ENCODE data around the gene MAP1S. TPM values are rescaled to one million over a fixed set of nuclear protein-coding genes. Genes with fewer than 3 reads are reported as not detected.

Gene MAP1S
- total and polyA plus RNA-seq, 2 experiments from 2014 or later = 7.7 to 37.1 TPM

DNA sequence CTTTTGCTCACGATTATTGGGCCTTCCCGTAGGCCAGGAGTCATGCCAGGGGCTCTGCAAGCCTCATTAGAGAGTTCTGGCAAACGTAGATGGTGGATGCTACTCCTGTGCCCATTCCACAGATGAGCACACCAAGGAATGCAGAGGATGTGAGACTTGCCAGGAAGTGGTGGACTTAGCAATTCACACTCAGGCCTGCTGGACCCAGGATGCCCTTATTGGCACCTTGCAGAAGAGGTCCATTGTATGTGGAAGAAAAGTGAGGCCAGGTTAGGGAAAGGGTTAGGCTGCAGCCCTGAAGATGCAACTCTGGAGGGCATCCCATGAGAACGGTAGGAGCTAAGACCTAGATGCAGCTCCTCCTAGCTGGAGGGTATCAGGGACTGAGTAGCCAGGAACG lies 37.0 kb upstream of the MAP1S start:
- no peak for DNase-seq (ENCODE audit: low spot score)
- Histone ChIP-seq H3K79me2 (no peaks in the 10 kb centered on the region), H4K20me1 (ENCODE audit: insufficient read depth, poor library complexity, severe bottlenecking) (no peaks in the 10 kb centered on the region), H3K9me2 (replicated peaks; ENCODE audit: insufficient read depth) (no peaks in the 10 kb centered on the region), H3K4me3 (no peak overlapping the region), H3K27me3 (peaks cover 63% of the 10 kb centered on the region), H2AFZ (no peak overlapping the region), H3K4me1 (ENCODE audit: insufficient read depth) (peaks cover 6% of the 10 kb centered on the region), H3K4me2 (no peak overlapping the region), H3K36me3 (replicated peaks; ENCODE audit: insufficient read depth, low read depth) (no peaks in the 10 kb centered on the region), H3K27ac (no peak overlapping the region), H3K9me3 (ENCODE audit: low read depth) (no peaks in the 10 kb centered on the region)
- TF ChIP-seq EZH2 (IDR thresholded peaks at IDR 0.05; ENCODE audit: borderline replicate concordance) = no peak
- 82% methylated on average over 5 of the region's 5 CpGs for WGBS (ENCODE audit: low lambda C conversion rate, missing lambda C conversion rate)

DNA sequence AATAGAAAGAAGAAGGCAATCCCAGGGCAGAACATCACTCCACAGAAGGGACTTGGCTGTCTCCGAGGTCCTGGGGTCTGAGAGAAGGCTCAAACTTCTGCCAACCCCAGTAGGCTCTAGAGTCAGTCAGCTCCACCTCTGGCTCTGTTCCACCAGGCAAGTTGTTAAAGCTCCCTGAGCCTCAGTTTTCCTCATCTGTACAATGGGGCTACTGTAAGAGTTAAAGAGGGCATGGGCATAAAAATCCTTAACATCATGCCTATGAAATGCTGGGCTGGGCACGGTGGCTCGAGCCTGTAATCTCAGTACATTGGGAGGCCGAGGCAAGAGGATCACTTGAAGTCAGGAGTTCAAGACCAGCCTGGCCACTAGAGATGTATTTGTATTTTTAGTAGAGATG lies 36.2 kb upstream of the MAP1S start:
- no peak for TF ChIP-seq EZH2 (IDR thresholded peaks at IDR 0.05; ENCODE audit: borderline replicate concordance)
- TF ChIP-seq EZH2phosphoT487 (IDR thresholded peaks at IDR 0.05; ENCODE audit: low read depth, severe bottlenecking, unreplicated experiment) = no peak
- TF ChIP-seq, protein P1, sequence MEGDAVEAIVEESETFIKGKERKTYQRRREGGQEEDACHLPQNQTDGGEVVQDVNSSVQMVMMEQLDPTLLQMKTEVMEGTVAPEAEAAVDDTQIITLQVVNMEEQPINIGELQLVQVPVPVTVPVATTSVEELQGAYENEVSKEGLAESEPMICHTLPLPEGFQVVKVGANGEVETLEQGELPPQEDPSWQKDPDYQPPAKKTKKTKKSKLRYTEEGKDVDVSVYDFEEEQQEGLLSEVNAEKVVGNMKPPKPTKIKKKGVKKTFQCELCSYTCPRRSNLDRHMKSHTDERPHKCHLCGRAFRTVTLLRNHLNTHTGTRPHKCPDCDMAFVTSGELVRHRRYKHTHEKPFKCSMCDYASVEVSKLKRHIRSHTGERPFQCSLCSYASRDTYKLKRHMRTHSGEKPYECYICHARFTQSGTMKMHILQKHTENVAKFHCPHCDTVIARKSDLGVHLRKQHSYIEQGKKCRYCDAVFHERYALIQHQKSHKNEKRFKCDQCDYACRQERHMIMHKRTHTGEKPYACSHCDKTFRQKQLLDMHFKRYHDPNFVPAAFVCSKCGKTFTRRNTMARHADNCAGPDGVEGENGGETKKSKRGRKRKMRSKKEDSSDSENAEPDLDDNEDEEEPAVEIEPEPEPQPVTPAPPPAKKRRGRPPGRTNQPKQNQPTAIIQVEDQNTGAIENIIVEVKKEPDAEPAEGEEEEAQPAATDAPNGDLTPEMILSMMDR (IDR thresholded peaks at IDR 0.05; ENCODE audit: poor library complexity) = no peak
- peaks cover 65% of the 10 kb centered on the region for H3K27me3 ChIP-seq
- H3K4me2 ChIP-seq = no peak overlapping the region
- H3K4me3 ChIP-seq = no peak overlapping the region
- H3K9me2 ChIP-seq (replicated peaks; ENCODE audit: insufficient read depth) = no peaks in the 10 kb centered on the region
- no peak overlapping the region for H2AFZ ChIP-seq
- H3K27ac ChIP-seq = no peak overlapping the region
- H3K36me3 ChIP-seq (replicated peaks; ENCODE audit: insufficient read depth, low read depth) = no peaks in the 10 kb centered on the region
- 84% methylated on average over 4 of the region's 4 CpGs for WGBS (ENCODE audit: low lambda C conversion rate, missing lambda C conversion rate)
- H3K9me3 ChIP-seq (ENCODE audit: low read depth) = no peaks in the 10 kb centered on the region
- H3K4me1 ChIP-seq (ENCODE audit: insufficient read depth) = peaks cover 6% of the 10 kb centered on the region
- no peaks in the 10 kb centered on the region for H4K20me1 ChIP-seq (ENCODE audit: insufficient read depth, poor library complexity, severe bottlenecking)
- H3K79me2 ChIP-seq = no peaks in the 10 kb centered on the region
- DNase-seq (ENCODE audit: low spot score) = no peak

DNA sequence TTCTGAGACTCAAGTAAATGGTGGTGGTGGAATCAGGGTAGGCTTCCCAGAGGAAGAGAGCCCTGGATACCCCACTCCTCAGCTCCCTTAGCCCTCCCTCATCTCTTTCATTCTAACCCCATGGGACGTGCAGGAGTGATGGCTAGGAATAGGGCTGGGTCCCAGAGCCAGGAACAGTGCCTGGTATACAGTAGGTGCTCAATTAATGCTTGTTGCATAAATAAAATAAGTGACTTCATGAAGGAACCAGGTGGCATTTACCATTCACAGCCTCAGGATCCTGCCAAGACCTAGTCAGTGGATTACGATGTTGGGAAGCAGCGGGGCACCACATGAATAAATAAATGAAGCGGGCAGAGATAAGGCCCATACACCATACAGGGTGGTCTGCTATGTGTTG lies 35.0 kb upstream of the MAP1S start:
- no peak for DNase-seq (ENCODE audit: low spot score)
- no peaks in the 10 kb centered on the region for H4K20me1 ChIP-seq (ENCODE audit: insufficient read depth, poor library complexity, severe bottlenecking)
- H3K4me1 ChIP-seq (ENCODE audit: insufficient read depth) = peaks cover 6% of the 10 kb centered on the region
- no peaks in the 10 kb centered on the region for H3K9me2 ChIP-seq (replicated peaks; ENCODE audit: insufficient read depth)
- no peak overlapping the region for H3K4me3 ChIP-seq
- 77% methylated on average over 4 of the region's 4 CpGs for WGBS (ENCODE audit: low lambda C conversion rate, missing lambda C conversion rate)
- no peak overlapping the region for H2AFZ ChIP-seq
- no peak overlapping the region for H3K4me2 ChIP-seq
- H3K36me3 ChIP-seq (replicated peaks; ENCODE audit: insufficient read depth, low read depth) = no peaks in the 10 kb centered on the region
- peaks cover 64% of the 10 kb centered on the region for H3K27me3 ChIP-seq
- TF ChIP-seq, protein P1 (IDR thresholded peaks at IDR 0.05; ENCODE audit: poor library complexity) = no peak
- no peak for TF ChIP-seq EZH2phosphoT487 (IDR thresholded peaks at IDR 0.05; ENCODE audit: low read depth, severe bottlenecking, unreplicated experiment)
- no peak for TF ChIP-seq EZH2 (IDR thresholded peaks at IDR 0.05; ENCODE audit: borderline replicate concordance)
- H3K79me2 ChIP-seq = no peaks in the 10 kb centered on the region
- no peak overlapping the region for H3K27ac ChIP-seq
- H3K9me3 ChIP-seq (ENCODE audit: low read depth) = no peaks in the 10 kb centered on the region

DNA sequence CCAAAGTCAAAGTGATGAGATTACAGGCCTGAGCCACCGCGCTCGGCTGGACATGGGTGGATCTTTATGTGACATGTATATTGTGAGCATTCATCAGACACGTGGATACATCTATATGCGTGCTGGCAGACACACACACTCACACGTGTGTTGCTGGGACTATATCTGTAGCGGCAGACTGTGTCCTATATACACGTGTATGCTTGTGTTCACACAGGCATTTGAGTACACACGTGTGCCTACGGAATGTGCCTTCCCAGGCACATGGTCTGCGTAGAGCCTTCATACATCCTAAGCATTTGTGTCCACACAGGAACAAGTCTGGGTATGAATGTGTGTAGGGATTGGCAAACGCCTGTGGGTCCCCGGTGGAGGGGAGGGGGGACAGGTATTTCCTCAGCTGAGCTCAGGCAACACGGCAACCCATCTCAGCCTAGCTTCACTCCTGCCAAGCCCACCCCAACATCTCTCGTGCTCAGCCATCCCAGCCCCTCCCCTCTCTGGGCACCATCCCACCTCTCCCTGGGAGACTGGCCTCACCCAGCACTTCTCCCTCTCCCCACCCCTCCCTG lies 33.7 kb upstream of the MAP1S start:
- H3K79me2 ChIP-seq = no peaks in the 10 kb centered on the region
- no peaks in the 10 kb centered on the region for H3K9me3 ChIP-seq (ENCODE audit: low read depth)
- H3K27ac ChIP-seq = no peak overlapping the region
- no peak for DNase-seq (ENCODE audit: low spot score)
- H3K4me1 ChIP-seq (ENCODE audit: insufficient read depth) = peaks cover 6% of the 10 kb centered on the region
- no peak overlapping the region for H3K4me2 ChIP-seq
- peaks cover 54% of the 10 kb centered on the region for H3K27me3 ChIP-seq
- no peaks in the 10 kb centered on the region for H4K20me1 ChIP-seq (ENCODE audit: insufficient read depth, poor library complexity, severe bottlenecking)
- no peaks in the 10 kb centered on the region for H3K9me2 ChIP-seq (replicated peaks; ENCODE audit: insufficient read depth)
- no peak overlapping the region for H2AFZ ChIP-seq
- H3K36me3 ChIP-seq (replicated peaks; ENCODE audit: insufficient read depth, low read depth) = no peaks in the 10 kb centered on the region
- no peak overlapping the region for H3K4me3 ChIP-seq
- TF ChIP-seq EZH2phosphoT487 (IDR thresholded peaks at IDR 0.05; ENCODE audit: low read depth, severe bottlenecking, unreplicated experiment) (no peak), EZH2 (IDR thresholded peaks at IDR 0.05; ENCODE audit: borderline replicate concordance) (no peak)
- TF ChIP-seq, protein P1 (IDR thresholded peaks at IDR 0.05; ENCODE audit: poor library complexity) = no peak
- 75% methylated on average over 12 of the region's 15 CpGs for WGBS (ENCODE audit: low lambda C conversion rate, missing lambda C conversion rate)
